ENCODE results near the gene CCL1. TPM values are rescaled to one million over a fixed set of nuclear protein-coding genes. Genes with fewer than 3 reads are reported as not detected.

CCL1 gene
- total and polyA plus RNA-seq, 2 donors (not counting 1 experiment from before 2014, with no cell fraction given): not detected

- no peak overlapping the region for H2AFZ ChIP-seq (ENCODE audit: low read length)
- TF ChIP-seq EZH2 (IDR thresholded peaks at IDR 0.05; ENCODE audit: low read length, missing control alignments) (no peak), CTCF (conservative IDR thresholded peaks at IDR 0.05 in 1 of 2, IDR thresholded peaks at IDR 0.05 in 1 of 2; ENCODE audit: low read depth in 1 of 2, low read length in 2 of 2) (no peak)
- no peak for DNase-seq (ENCODE audit: low read depth in 2 of 2)
- no peak overlapping the region for H3K4me2 ChIP-seq (ENCODE audit: extremely low read depth, insufficient read depth, low read length)
- no peak overlapping the region for H3K9ac ChIP-seq (ENCODE audit: insufficient read depth, low read length)
- H3K4me3 ChIP-seq (replicated peaks in 1 of 4; ENCODE audit: control extremely low read depth in 1 of 4, insufficient read depth in 1 of 4, low read depth in 3 of 4, low read length in 4 of 4): no peak overlapping the region
- H4K20me1 ChIP-seq (ENCODE audit: control insufficient read depth, extremely low read depth, insufficient read depth, low read length): no peaks in the 10 kb centered on the region
- H3K4me1 ChIP-seq (ENCODE audit: control insufficient read depth, extremely low read depth, insufficient read depth, low read length): no peaks in the 10 kb centered on the region
- no peaks in the 10 kb centered on the region for H3K79me2 ChIP-seq (ENCODE audit: control insufficient read depth, insufficient read depth, low read length)
- H3K27me3 ChIP-seq (ENCODE audit: control insufficient read depth, insufficient read depth, low read length): no peaks in the 10 kb centered on the region
- H3K9me3 ChIP-seq (ENCODE audit: control insufficient read depth, insufficient read depth, low read depth, low read length): no peaks in the 10 kb centered on the region
- H3K27ac ChIP-seq (ENCODE audit: insufficient read depth, low read length): no peak overlapping the region
- no peaks in the 10 kb centered on the region for H3K36me3 ChIP-seq (ENCODE audit: control insufficient read depth, insufficient read depth, low read length)
Observed at GRCh38 chr17:34374457-34374856, 11.4 kb upstream of the CCL1 start.

DNA sequence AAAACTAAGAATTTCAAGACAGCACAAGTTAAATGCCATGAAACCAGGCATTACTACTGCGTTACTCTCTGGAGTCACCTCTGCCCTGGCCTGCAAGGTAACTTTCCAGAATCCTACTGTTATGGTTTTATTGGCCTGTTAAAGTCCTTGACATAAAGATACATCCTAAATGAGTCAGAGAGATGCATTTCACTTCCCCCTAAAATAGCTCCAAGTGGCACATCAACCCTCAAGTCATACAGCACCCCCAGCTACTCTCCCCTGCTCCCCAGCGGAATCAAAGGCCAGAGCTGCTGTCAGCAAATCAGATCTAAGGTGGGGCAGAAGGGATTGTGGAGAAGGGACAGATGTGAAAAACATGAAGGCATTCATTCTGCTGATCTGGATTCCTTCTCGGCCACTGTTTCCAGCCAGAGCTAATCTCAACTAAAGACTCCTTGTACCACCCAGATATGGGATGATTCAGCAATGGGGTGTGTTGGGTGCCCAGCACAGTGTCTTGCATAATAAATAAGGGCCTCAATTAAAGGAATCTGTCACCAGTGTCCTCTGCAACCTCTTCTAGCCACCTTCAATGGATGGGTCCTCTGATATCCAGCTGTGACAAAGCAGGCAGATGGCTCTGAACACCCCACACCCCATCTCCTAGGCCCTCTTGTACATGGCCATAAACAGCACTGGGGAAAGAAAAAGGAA is 8.5 kb upstream of the CCL1 start:
- H3K27ac ChIP-seq (ENCODE audit: insufficient read depth, low read length): no peak overlapping the region
- TF ChIP-seq CTCF (conservative IDR thresholded peaks at IDR 0.05 in 1 of 2, IDR thresholded peaks at IDR 0.05 in 1 of 2; ENCODE audit: low read depth in 1 of 2, low read length in 2 of 2) (no peak), EZH2 (IDR thresholded peaks at IDR 0.05; ENCODE audit: low read length, missing control alignments) (no peak)
- no peaks in the 10 kb centered on the region for H4K20me1 ChIP-seq (ENCODE audit: control insufficient read depth, extremely low read depth, insufficient read depth, low read length)
- H2AFZ ChIP-seq (ENCODE audit: low read length): no peak overlapping the region
- H3K27me3 ChIP-seq (ENCODE audit: control insufficient read depth, insufficient read depth, low read length): no peaks in the 10 kb centered on the region
- no peak overlapping the region for H3K4me3 ChIP-seq (replicated peaks in 1 of 4; ENCODE audit: control extremely low read depth in 1 of 4, insufficient read depth in 1 of 4, low read depth in 3 of 4, low read length in 4 of 4)
- no peaks in the 10 kb centered on the region for H3K79me2 ChIP-seq (ENCODE audit: control insufficient read depth, insufficient read depth, low read length)
- no peaks in the 10 kb centered on the region for H3K9me3 ChIP-seq (ENCODE audit: control insufficient read depth, insufficient read depth, low read depth, low read length)
- H3K9ac ChIP-seq (ENCODE audit: insufficient read depth, low read length): no peak overlapping the region
- no peak for DNase-seq (ENCODE audit: low read depth in 2 of 2)
- H3K4me2 ChIP-seq (ENCODE audit: extremely low read depth, insufficient read depth, low read length): no peak overlapping the region
- H3K4me1 ChIP-seq (ENCODE audit: control insufficient read depth, extremely low read depth, insufficient read depth, low read length): no peaks in the 10 kb centered on the region
- no peaks in the 10 kb centered on the region for H3K36me3 ChIP-seq (ENCODE audit: control insufficient read depth, insufficient read depth, low read length)

DNA sequence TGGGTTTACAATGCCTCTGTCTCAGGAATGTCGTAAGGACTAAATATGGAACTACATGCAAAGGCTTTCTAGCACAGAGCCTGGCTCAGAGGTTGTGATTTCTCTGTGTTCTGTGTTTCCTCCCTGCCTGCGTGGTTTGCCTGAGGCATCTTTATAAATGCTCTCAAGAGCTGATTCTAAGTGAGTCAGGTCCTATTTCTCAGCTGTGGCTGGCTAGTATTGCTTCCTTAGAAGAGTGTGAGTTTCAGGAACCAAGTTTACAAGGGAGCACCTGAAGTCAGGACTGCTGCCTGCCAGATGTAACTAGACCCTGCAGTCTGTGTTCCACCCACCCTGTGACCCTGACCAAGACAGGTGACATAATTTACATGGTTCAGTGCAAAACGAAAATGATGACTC is 8.0 kb upstream of the CCL1 start:
- Histone ChIP-seq H3K36me3 (ENCODE audit: control insufficient read depth, insufficient read depth, low read length) (no peaks in the 10 kb centered on the region), H3K9me3 (ENCODE audit: control insufficient read depth, insufficient read depth, low read depth, low read length) (no peaks in the 10 kb centered on the region), H2AFZ (ENCODE audit: low read length) (no peak overlapping the region), H3K9ac (ENCODE audit: insufficient read depth, low read length) (no peak overlapping the region), H3K4me3 (replicated peaks in 1 of 4; ENCODE audit: control extremely low read depth in 1 of 4, insufficient read depth in 1 of 4, low read depth in 3 of 4, low read length in 4 of 4) (no peak overlapping the region), H4K20me1 (ENCODE audit: control insufficient read depth, extremely low read depth, insufficient read depth, low read length) (no peaks in the 10 kb centered on the region), H3K79me2 (ENCODE audit: control insufficient read depth, insufficient read depth, low read length) (no peaks in the 10 kb centered on the region), H3K4me1 (ENCODE audit: control insufficient read depth, extremely low read depth, insufficient read depth, low read length) (no peaks in the 10 kb centered on the region), H3K27ac (ENCODE audit: insufficient read depth, low read length) (no peak overlapping the region), H3K4me2 (ENCODE audit: extremely low read depth, insufficient read depth, low read length) (no peak overlapping the region), H3K27me3 (ENCODE audit: control insufficient read depth, insufficient read depth, low read length) (no peaks in the 10 kb centered on the region)
- no peak for DNase-seq (ENCODE audit: low read depth in 2 of 2)
- TF ChIP-seq EZH2 (IDR thresholded peaks at IDR 0.05; ENCODE audit: low read length, missing control alignments) (no peak), CTCF (conservative IDR thresholded peaks at IDR 0.05 in 1 of 2, IDR thresholded peaks at IDR 0.05 in 1 of 2; ENCODE audit: low read depth in 1 of 2, low read length in 2 of 2) (no peak)
